ENCODE data around the gene CYB561. TPM values are rescaled to one million over a fixed set of nuclear protein-coding genes. Genes with fewer than 3 reads are reported as not detected.

The CYB561 gene
- total RNA-seq, 1 donor from 2014 or later, result 8.1 TPM

- Mint-ChIP-seq H3K4me3 (ENCODE audit: unreplicated experiment) (no peak overlapping the region), H3K4me1 (ENCODE audit: low read depth, unreplicated experiment) (peaks cover 14% of the 10 kb centered on the region), H3K27me3 (ENCODE audit: low read depth, unreplicated experiment) (no peaks in the 10 kb centered on the region), H3K36me3 (ENCODE audit: low read depth, unreplicated experiment) (no peaks in the 10 kb centered on the region), H3K27ac (ENCODE audit: unreplicated experiment) (no peak overlapping the region), H3K9me3 (ENCODE audit: unreplicated experiment) (no peaks in the 10 kb centered on the region)
- Histone ChIP-seq H3K36me3 (ENCODE audit: insufficient read depth, low read length) (no peaks in the 10 kb centered on the region), H2AFZ (ENCODE audit: low read depth, low read length) (no peak overlapping the region), H3K4me1 (ENCODE audit: insufficient read depth, low read length) (peaks cover 33% of the 10 kb centered on the region), H3K4me2 (ENCODE audit: low read length) (peak overlapping the region; percentile 68), H3K27me3 (ENCODE audit: insufficient read depth, low read length) (no peaks in the 10 kb centered on the region), H3K4me3 (ENCODE audit: insufficient read depth, low read depth, low read length) (no peak overlapping the region), H3K9me3 (ENCODE audit: insufficient read depth, low read depth, low read length) (no peaks in the 10 kb centered on the region), H3K79me2 (ENCODE audit: insufficient read depth, low read length) (no peaks in the 10 kb centered on the region), H4K20me1 (ENCODE audit: insufficient read depth, low read length) (peaks cover 17% of the 10 kb centered on the region), H3K9ac (ENCODE audit: low read length) (peak overlapping the region; percentile 52), H3K27ac (ENCODE audit: low read depth, low read length) (peak overlapping the region; percentile 85)
- FAIRE-seq, result no peak
- peak; percentile 65 for DNase-seq (ENCODE audit: low read depth)
- TF ChIP-seq CTCF (IDR thresholded peaks at IDR 0.05; ENCODE audit: insufficient read depth, low read depth, low read length) (no peak), EZH2 (IDR thresholded peaks at IDR 0.05; ENCODE audit: insufficient read depth, low read length) (no peak)
These were observed 13.9 kb downstream of the CYB561 start for GRCh38 chr17:63431939-63432804.

- Mint-ChIP-seq H3K9me3 (ENCODE audit: unreplicated experiment) (no peaks in the 10 kb centered on the region), H3K4me3 (ENCODE audit: unreplicated experiment) (no peak overlapping the region), H3K4me1 (ENCODE audit: low read depth, unreplicated experiment) (peaks cover 14% of the 10 kb centered on the region), H3K36me3 (ENCODE audit: low read depth, unreplicated experiment) (no peaks in the 10 kb centered on the region), H3K27ac (ENCODE audit: unreplicated experiment) (peak overlapping the region; percentile 77), H3K27me3 (ENCODE audit: low read depth, unreplicated experiment) (no peaks in the 10 kb centered on the region)
- no peak for DNase-seq (ENCODE audit: low read depth)
- Histone ChIP-seq H3K9ac (ENCODE audit: low read length) (no peak overlapping the region), H3K4me1 (ENCODE audit: insufficient read depth, low read length) (peaks cover 33% of the 10 kb centered on the region), H3K4me2 (ENCODE audit: low read length) (no peak overlapping the region), H3K27ac (ENCODE audit: low read depth, low read length) (peak overlapping the region; percentile 85), H3K36me3 (ENCODE audit: insufficient read depth, low read length) (no peaks in the 10 kb centered on the region), H3K4me3 (ENCODE audit: insufficient read depth, low read depth, low read length) (no peak overlapping the region), H4K20me1 (ENCODE audit: insufficient read depth, low read length) (peaks cover 23% of the 10 kb centered on the region), H3K79me2 (ENCODE audit: insufficient read depth, low read length) (no peaks in the 10 kb centered on the region), H3K27me3 (ENCODE audit: insufficient read depth, low read length) (no peaks in the 10 kb centered on the region), H2AFZ (ENCODE audit: low read depth, low read length) (no peak overlapping the region), H3K9me3 (ENCODE audit: insufficient read depth, low read depth, low read length) (no peaks in the 10 kb centered on the region)
- no peak for TF ChIP-seq CTCF (IDR thresholded peaks at IDR 0.05; ENCODE audit: insufficient read depth, low read depth, low read length)
- no peak for TF ChIP-seq EZH2 (IDR thresholded peaks at IDR 0.05; ENCODE audit: insufficient read depth, low read length)
- no peak for FAIRE-seq
These were observed 14.5 kb downstream of the CYB561 start for GRCh38 chr17:63431618-63431938.

GRCh38 chr17:63430223-63430622 lies 15.9 kb downstream of the CYB561 start:
- Histone ChIP-seq H3K4me2 (ENCODE audit: low read length) (no peak overlapping the region), H2AFZ (ENCODE audit: low read depth, low read length) (no peak overlapping the region), H3K27ac (ENCODE audit: low read depth, low read length) (no peak overlapping the region), H3K36me3 (ENCODE audit: insufficient read depth, low read length) (no peaks in the 10 kb centered on the region), H3K9me3 (ENCODE audit: insufficient read depth, low read depth, low read length) (no peaks in the 10 kb centered on the region), H3K79me2 (ENCODE audit: insufficient read depth, low read length) (no peaks in the 10 kb centered on the region), H3K27me3 (ENCODE audit: insufficient read depth, low read length) (no peaks in the 10 kb centered on the region), H4K20me1 (ENCODE audit: insufficient read depth, low read length) (peaks cover 35% of the 10 kb centered on the region), H3K9ac (ENCODE audit: low read length) (no peak overlapping the region), H3K4me3 (ENCODE audit: insufficient read depth, low read depth, low read length) (no peak overlapping the region), H3K4me1 (ENCODE audit: insufficient read depth, low read length) (peaks cover 30% of the 10 kb centered on the region)
- peaks cover 14% of the 10 kb centered on the region for H3K4me1 Mint-ChIP-seq (ENCODE audit: low read depth, unreplicated experiment)
- no peaks in the 10 kb centered on the region for H3K9me3 Mint-ChIP-seq (ENCODE audit: unreplicated experiment)
- no peak for FAIRE-seq
- H3K4me3 Mint-ChIP-seq (ENCODE audit: unreplicated experiment), result no peak overlapping the region
- no peaks in the 10 kb centered on the region for H3K36me3 Mint-ChIP-seq (ENCODE audit: low read depth, unreplicated experiment)
- TF ChIP-seq EZH2 (IDR thresholded peaks at IDR 0.05; ENCODE audit: insufficient read depth, low read length) (no peak), CTCF (IDR thresholded peaks at IDR 0.05; ENCODE audit: insufficient read depth, low read depth, low read length) (no peak)
- H3K27ac Mint-ChIP-seq (ENCODE audit: unreplicated experiment), result no peak overlapping the region
- H3K27me3 Mint-ChIP-seq (ENCODE audit: low read depth, unreplicated experiment), result no peaks in the 10 kb centered on the region
- DNase-seq (ENCODE audit: low read depth), result no peak
